OCI-LY1 (cell line): ENCODE results near the gene AOAH.
"Not testable (repeated sequence)": the region's sequence is repeated elsewhere in the genome, so short reads cannot be mapped to it uniquely, and the experiment has no call there.

ENCODE experiments used
- H2AFZ ChIP-seq: fragments of 200-600 bp; sonication (generic), shearing (Covaris generic); 2 replicates; pipeline ENCODE4 v1.6.0; 2014; ENCODE audit warnings: antibody characterized with exemption, mild to moderate bottlenecking, low read length
- H3F3A ChIP-seq: fragments of 200-600 bp; sonication (generic), shearing (Covaris generic); 2 replicates; pipeline ENCODE4 v1.6.0; 2014; ENCODE audit warnings: mild to moderate bottlenecking, antibody characterized with exemption, low read length, moderate library complexity; ENCODE audit not compliant: insufficient read depth
- H3K27ac ChIP-seq: fragments of 200-600 bp; sonication (generic); 2 replicates; pipeline ENCODE4 v1.5.1; 2014; ENCODE audit warnings: low read length, mixed run types, mild to moderate bottlenecking, low read depth; ENCODE audit not compliant: poor library complexity, severe bottlenecking
- H3K27me3 ChIP-seq: fragments of 200-600 bp; sonication (generic); 2 replicates; pipeline ENCODE4 v1.6.0; 2014; ENCODE audit warnings: antibody characterized with exemption, mild to moderate bottlenecking, low read length, moderate library complexity; ENCODE audit not compliant: insufficient read depth
- H3K36me3 ChIP-seq: fragments of 200-600 bp; sonication (generic); 2 replicates; pipeline ENCODE4 v1.6.1; 2014; ENCODE audit warnings: mild to moderate bottlenecking, antibody characterized with exemption, low read length, moderate library complexity, mixed read lengths; ENCODE audit not compliant: insufficient read depth
- H3K4me1 ChIP-seq: fragments of 200-600 bp; sonication (generic); 2 replicates; pipeline ENCODE4 v1.5.1; 2014; ENCODE audit warnings: mild to moderate bottlenecking, low read length, moderate library complexity; ENCODE audit not compliant: insufficient read depth, severe bottlenecking
- H3K4me2 ChIP-seq: fragments of 200-600 bp; sonication (generic), shearing (Covaris generic); 2 replicates; pipeline ENCODE4 v1.6.1; 2014; ENCODE audit warnings: low read length
- H3K4me3 ChIP-seq: fragments of 200-600 bp; sonication (generic); 2 replicates; pipeline ENCODE4 v1.5.1; 2014; ENCODE audit warnings: low read length, low read depth, mild to moderate bottlenecking, mixed read lengths; ENCODE audit not compliant: poor library complexity, severe bottlenecking
- H3K79me2 ChIP-seq: fragments of 200-600 bp; shearing (Covaris generic); 2 replicates; pipeline ENCODE4 v1.6.1; 2016; ENCODE audit warnings: mixed run types, low read length, mixed read lengths; ENCODE audit not compliant: insufficient read depth
- H3K9ac ChIP-seq: fragments of 200-600 bp; sonication (generic), shearing (Covaris generic); 2 replicates; pipeline ENCODE4 v1.6.1; 2014; ENCODE audit warnings: mild to moderate bottlenecking, low read length, mixed read lengths
- H3K9me2 ChIP-seq: fragments of 200-600 bp; sonication (generic), shearing (Covaris generic); 2 replicates; pipeline ENCODE4 v1.6.1; 2014; ENCODE audit warnings: low read depth, mild to moderate bottlenecking, low read length, mixed read lengths
- H3K9me3 ChIP-seq: fragments of 200-600 bp; shearing (Covaris generic); 2 replicates; pipeline ENCODE4 v1.6.1; 2014; ENCODE audit warnings: low read length, mixed read lengths
- H4K20me1 ChIP-seq: fragments of 200-600 bp; sonication (generic), shearing (Covaris generic); 2 replicates; pipeline ENCODE4 v1.6.0; 2016; ENCODE audit warnings: mild to moderate bottlenecking, low read length; ENCODE audit not compliant: insufficient read depth
- EZH2 ChIP-seq: fragments of 200-600 bp; sonication (generic), shearing (Covaris generic); IDR thresholded peaks from 2 replicates; pipeline ENCODE4 v1.8.0; 2017; ENCODE audit warnings: borderline replicate concordance, mixed run types, mild to moderate bottlenecking, antibody characterized with exemption, low read length, moderate library complexity, mixed read lengths
- TF ChIP-seq, protein P1 (sequence below): fragments of 200-600 bp; sonication (generic), shearing (Covaris generic); IDR thresholded peaks from 2 replicates; pipeline ENCODE4 v1.5.1; 2017; ENCODE audit warnings: mild to moderate bottlenecking, antibody characterized with exemption, low read length, moderate library complexity, mixed read lengths

Gene AOAH

DNA sequence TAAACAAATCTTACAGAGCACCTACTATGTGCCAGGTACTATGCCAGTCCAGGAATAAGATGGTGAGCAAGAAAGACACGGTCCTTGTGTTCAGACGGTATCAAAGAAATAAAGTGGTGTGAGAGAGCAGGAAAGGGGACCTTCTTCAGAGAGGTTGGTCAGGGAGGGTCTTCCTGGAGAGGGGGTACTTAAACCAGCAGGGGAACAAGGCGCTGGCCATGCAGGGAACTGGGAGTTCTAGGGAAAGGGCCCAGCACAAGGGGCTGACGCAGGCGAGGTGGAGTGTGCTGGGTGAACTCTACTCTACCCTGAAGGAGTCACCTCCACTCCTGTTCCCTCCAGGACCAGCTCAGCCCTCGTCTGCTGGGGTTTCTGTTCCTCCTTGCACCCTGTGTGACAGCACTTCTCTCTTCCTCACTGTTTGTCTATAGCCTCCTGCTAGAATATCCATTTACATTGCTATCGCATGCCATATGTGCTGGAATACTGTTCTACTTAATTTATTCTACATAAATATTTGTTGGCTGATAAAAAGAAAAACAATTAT lies 73.5 kb downstream of the AOAH start:
- Histone ChIP-seq H3K9me3 (no peaks in the 10 kb centered on the region), H3F3A (no peaks in the 10 kb centered on the region), H3K4me3 (no peak overlapping the region), H3K4me1 (no peaks in the 10 kb centered on the region), H2AFZ (no peak overlapping the region), H3K4me2 (no peak overlapping the region), H3K9ac (no peak overlapping the region), H3K36me3 (no peaks in the 10 kb centered on the region), H3K27me3 (no peaks in the 10 kb centered on the region), H4K20me1 (no peaks in the 10 kb centered on the region), H3K9me2 (no peaks in the 10 kb centered on the region), H3K27ac (no peak overlapping the region), H3K79me2 (no peaks in the 10 kb centered on the region)
- TF ChIP-seq, protein P1, sequence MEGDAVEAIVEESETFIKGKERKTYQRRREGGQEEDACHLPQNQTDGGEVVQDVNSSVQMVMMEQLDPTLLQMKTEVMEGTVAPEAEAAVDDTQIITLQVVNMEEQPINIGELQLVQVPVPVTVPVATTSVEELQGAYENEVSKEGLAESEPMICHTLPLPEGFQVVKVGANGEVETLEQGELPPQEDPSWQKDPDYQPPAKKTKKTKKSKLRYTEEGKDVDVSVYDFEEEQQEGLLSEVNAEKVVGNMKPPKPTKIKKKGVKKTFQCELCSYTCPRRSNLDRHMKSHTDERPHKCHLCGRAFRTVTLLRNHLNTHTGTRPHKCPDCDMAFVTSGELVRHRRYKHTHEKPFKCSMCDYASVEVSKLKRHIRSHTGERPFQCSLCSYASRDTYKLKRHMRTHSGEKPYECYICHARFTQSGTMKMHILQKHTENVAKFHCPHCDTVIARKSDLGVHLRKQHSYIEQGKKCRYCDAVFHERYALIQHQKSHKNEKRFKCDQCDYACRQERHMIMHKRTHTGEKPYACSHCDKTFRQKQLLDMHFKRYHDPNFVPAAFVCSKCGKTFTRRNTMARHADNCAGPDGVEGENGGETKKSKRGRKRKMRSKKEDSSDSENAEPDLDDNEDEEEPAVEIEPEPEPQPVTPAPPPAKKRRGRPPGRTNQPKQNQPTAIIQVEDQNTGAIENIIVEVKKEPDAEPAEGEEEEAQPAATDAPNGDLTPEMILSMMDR, result no peak

DNA sequence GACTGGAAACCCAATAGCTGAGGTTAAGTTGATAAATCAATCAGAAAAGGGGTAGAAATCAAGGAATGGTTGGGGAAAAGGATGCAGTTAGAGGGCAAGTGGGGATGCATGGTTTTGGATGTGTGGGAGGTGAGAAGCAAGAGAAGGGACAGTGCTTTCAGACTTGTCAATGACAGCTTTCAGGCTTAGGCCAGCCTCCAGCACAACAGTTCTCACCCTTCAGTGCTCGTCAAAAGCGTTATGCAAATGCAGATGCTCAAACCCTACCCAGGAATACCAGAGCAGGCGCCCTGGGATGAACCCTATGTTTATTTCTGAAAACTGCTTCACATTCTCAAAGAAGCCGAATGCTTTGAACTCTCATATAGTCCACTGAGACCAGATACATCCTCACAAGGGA lies 74.0 kb downstream of the AOAH start:
- Histone ChIP-seq H3K4me2 (no peak overlapping the region), H3K27ac (no peak overlapping the region), H2AFZ (no peak overlapping the region), H3K4me1 (no peaks in the 10 kb centered on the region), H3K27me3 (no peaks in the 10 kb centered on the region), H3K9me2 (no peaks in the 10 kb centered on the region), H3K4me3 (no peak overlapping the region), H3K36me3 (no peaks in the 10 kb centered on the region), H3F3A (no peaks in the 10 kb centered on the region), H3K79me2 (no peaks in the 10 kb centered on the region), H3K9ac (no peak overlapping the region), H3K9me3 (no peaks in the 10 kb centered on the region), H4K20me1 (no peaks in the 10 kb centered on the region)
- TF ChIP-seq, protein P1, result no peak

GRCh38 chr7:36649319-36649718 lies 75.0 kb downstream of the AOAH start:
- not testable (repeated sequence) for H3K36me3 ChIP-seq, H4K20me1 ChIP-seq, H3K27ac ChIP-seq, H3K4me2 ChIP-seq, H3K4me1 ChIP-seq, H2AFZ ChIP-seq, H3K4me3 ChIP-seq, H3K27me3 ChIP-seq, H3K9ac ChIP-seq, H3F3A ChIP-seq, H3K9me2 ChIP-seq, H3K9me3 ChIP-seq, H3K79me2 ChIP-seq

- H3K27ac ChIP-seq, result no peak overlapping the region
- H3K4me1 ChIP-seq, result no peaks in the 10 kb centered on the region
- no peaks in the 10 kb centered on the region for H3K36me3 ChIP-seq
- H3K4me3 ChIP-seq, result no peak overlapping the region
- no peak overlapping the region for H3K4me2 ChIP-seq
- no peaks in the 10 kb centered on the region for H3K9me3 ChIP-seq
- H3K27me3 ChIP-seq, result no peaks in the 10 kb centered on the region
- no peaks in the 10 kb centered on the region for H3K79me2 ChIP-seq
- H3K9me2 ChIP-seq, result no peaks in the 10 kb centered on the region
- H4K20me1 ChIP-seq, result no peaks in the 10 kb centered on the region
- H3F3A ChIP-seq, result no peaks in the 10 kb centered on the region
- no peak overlapping the region for H2AFZ ChIP-seq
- no peak overlapping the region for H3K9ac ChIP-seq
- TF ChIP-seq EZH2, result no peak
- TF ChIP-seq, protein P1, result no peak
Measured at GRCh38 chr7:36648441-36648840, 75.9 kb downstream of the AOAH start.
